ENCODE results near the gene CELSR1. TPM values are rescaled to one million over a fixed set of nuclear protein-coding genes. Genes with fewer than 3 reads are reported as not detected.
"Not testable (repeated sequence)": the region's sequence is repeated elsewhere in the genome, so short reads cannot be mapped to it uniquely, and the experiment has no call there.

CELSR1 gene
- total RNA-seq, 1 experiment from 2014 or later = 22.6 TPM

GRCh38 chr22:46405901-46406300, 131.5 kb downstream of the CELSR1 start:
- Mint-ChIP-seq H3K9me3 (no peaks in the 10 kb centered on the region), H3K4me1 (peaks cover 0 to 9% of the 10 kb centered on the region in 2 experiments; a peak in 2 of 4 replicates), H3K4me3 (no peak overlapping the region), H3K27me3 (ENCODE audit: low read depth) (peaks cover 2% of the 10 kb centered on the region), H3K27ac (peak overlapping the region in 2 of 3 experiments; percentile 48 to 53; a peak in 2 of 7 replicates), H3K36me3 (ENCODE audit: insufficient read depth in 1 of 3, low read depth in 3 of 3) (peaks cover 0 to 8% (median 2%) of the 10 kb centered on the region in 3 experiments; a peak in 1 of 7 replicates)
- Histone ChIP-seq H3K9me3 (ENCODE audit: control insufficient read depth, low read depth, low read length) (no peaks in the 10 kb centered on the region), H2BK15ac (ENCODE audit: low read depth, low read length) (no peak overlapping the region), H2AFZ (ENCODE audit: low read length) (no peak overlapping the region), H2BK5ac (ENCODE audit: insufficient read length, low read length) (no peak overlapping the region), H3T11ph (ENCODE audit: low read length) (no peak overlapping the region), H3K14ac (ENCODE audit: insufficient read depth, low read length) (no peak overlapping the region), H3K79me1 (ENCODE audit: insufficient read depth, low read depth, low read length, poor library complexity, severe bottlenecking) (no peaks in the 10 kb centered on the region), H3K23me2 (ENCODE audit: insufficient read length, low read depth, low read length, poor library complexity, severe bottlenecking) (no peaks in the 10 kb centered on the region), H3K9ac (ENCODE audit: extremely low read depth, insufficient read length, low read length) (no peak overlapping the region), H3K4me1 (ENCODE audit: insufficient read depth, low read length) (no peaks in the 10 kb centered on the region), H3K18ac (ENCODE audit: insufficient read length, low read depth, low read length) (no peak overlapping the region), H3K23ac (ENCODE audit: insufficient read length, low read depth, low read length) (no peak overlapping the region), H3K27me3 (ENCODE audit: insufficient read depth, low read length) (no peaks in the 10 kb centered on the region), H3K4me2 (ENCODE audit: insufficient read depth, insufficient read length, low read length) (no peak overlapping the region), H2AK5ac (ENCODE audit: insufficient read length, low read length) (no peak overlapping the region), H2BK12ac (ENCODE audit: insufficient read length, low read depth, low read length) (no peak overlapping the region), H4K8ac (replicated peaks; ENCODE audit: insufficient read length, low read depth, low read length) (no peak overlapping the region), H3K56ac (ENCODE audit: insufficient read length, low read depth, low read length) (no peak overlapping the region), H2BK120ac (ENCODE audit: low read depth, low read length, poor library complexity, severe bottlenecking) (no peak overlapping the region), H3K4ac (ENCODE audit: low read depth, low read length) (no peak overlapping the region), H4K20me1 (ENCODE audit: control insufficient read depth, insufficient read depth, insufficient read length) (no peaks in the 10 kb centered on the region), H3K79me2 (ENCODE audit: insufficient read depth, low read length) (no peaks in the 10 kb centered on the region), H4K5ac (ENCODE audit: insufficient read length, low read depth, low read length) (no peak overlapping the region), H3K27ac (ENCODE audit: insufficient read length, low read depth, low read length) (no peak overlapping the region), H4K91ac (ENCODE audit: insufficient read length, low read depth, low read length) (no peak overlapping the region), H2BK20ac (ENCODE audit: low read depth, low read length, poor library complexity, severe bottlenecking) (no peak overlapping the region)
- no peak for DNase-seq
- no CpG with 5 or more reads among the region's 4 CpGs for WGBS (ENCODE audit: extremely low coverage, insufficient read length, low lambda C conversion rate)
- TF ChIP-seq CTCF (conservative IDR thresholded peaks at IDR 0.05) = no peak

GRCh38 chr22:46403880-46404279, 133.5 kb downstream of the CELSR1 start:
- H3K27me3 ChIP-seq (ENCODE audit: insufficient read depth, low read length); H3K4ac ChIP-seq (ENCODE audit: low read depth, low read length); H3K56ac ChIP-seq (ENCODE audit: insufficient read length, low read depth, low read length); H3K14ac ChIP-seq (ENCODE audit: insufficient read depth, low read length); H3K4me1 ChIP-seq (ENCODE audit: insufficient read depth, low read length); H3K36me3 Mint-ChIP-seq (ENCODE audit: insufficient read depth in 1 of 3, low read depth in 3 of 3); H3K27ac ChIP-seq (ENCODE audit: insufficient read length, low read depth, low read length); H2BK120ac ChIP-seq (ENCODE audit: low read depth, low read length, poor library complexity, severe bottlenecking); H3K4me3 Mint-ChIP-seq; H3K9me3 ChIP-seq (ENCODE audit: control insufficient read depth, low read depth, low read length); H4K20me1 ChIP-seq (ENCODE audit: control insufficient read depth, insufficient read depth, insufficient read length); H4K8ac ChIP-seq (replicated peaks; ENCODE audit: insufficient read length, low read depth, low read length); H2BK5ac ChIP-seq (ENCODE audit: insufficient read length, low read length); H3K9me3 Mint-ChIP-seq; H3K4me2 ChIP-seq (ENCODE audit: insufficient read depth, insufficient read length, low read length); H3K18ac ChIP-seq (ENCODE audit: insufficient read length, low read depth, low read length); H3K27me3 Mint-ChIP-seq (ENCODE audit: low read depth); H3K79me1 ChIP-seq (ENCODE audit: insufficient read depth, low read depth, low read length, poor library complexity, severe bottlenecking); H2BK20ac ChIP-seq (ENCODE audit: low read depth, low read length, poor library complexity, severe bottlenecking); DNase-seq; H3T11ph ChIP-seq (ENCODE audit: low read length); H3K23me2 ChIP-seq (ENCODE audit: insufficient read length, low read depth, low read length, poor library complexity, severe bottlenecking); H2BK15ac ChIP-seq (ENCODE audit: low read depth, low read length); H4K91ac ChIP-seq (ENCODE audit: insufficient read length, low read depth, low read length); H4K5ac ChIP-seq (ENCODE audit: insufficient read length, low read depth, low read length); H3K79me2 ChIP-seq (ENCODE audit: insufficient read depth, low read length); H3K23ac ChIP-seq (ENCODE audit: insufficient read length, low read depth, low read length); H2AFZ ChIP-seq (ENCODE audit: low read length); H2BK12ac ChIP-seq (ENCODE audit: insufficient read length, low read depth, low read length); H3K9ac ChIP-seq (ENCODE audit: extremely low read depth, insufficient read length, low read length); H3K4me1 Mint-ChIP-seq; H2AK5ac ChIP-seq (ENCODE audit: insufficient read length, low read length): not testable (repeated sequence)
- H3K27ac Mint-ChIP-seq = peak overlapping the region in 1 of 3 experiments; percentile 31; a peak in 1 of 7 replicates
- no CpG with 5 or more reads among the region's 7 CpGs for WGBS (ENCODE audit: extremely low coverage, insufficient read length, low lambda C conversion rate)

Data from H9 (cell line).